GM06990 (cell line): ENCODE measurements around the gene CSPG4.
"Not testable (repeated sequence)": the region's sequence is repeated elsewhere in the genome, so short reads cannot be mapped to it uniquely, and the experiment has no call there.

Experiments
- DNase-seq: peaks from one replicate; pipeline ENCODE4 v3.0.0-alpha.2; 2011; ENCODE audit not compliant: insufficient read length; ENCODE audit errors: extremely low read depth
- H3K27me3 ChIP-seq: replicated peaks from 2 replicates; pipeline ENCODE4 v1.6.0; 2011; ENCODE audit warnings: low read length; ENCODE audit not compliant: control insufficient read depth, insufficient read depth
- H3K36me3 ChIP-seq: 2 replicates; pipeline ENCODE4 v1.5.1; 2011; ENCODE audit warnings: low read length; ENCODE audit not compliant: control insufficient read depth, insufficient read depth
- H3K4me3 ChIP-seq: replicated peaks from 2 replicates; pipeline ENCODE4 v1.5.1; 2011; ENCODE audit warnings: low read depth, mild to moderate bottlenecking, control low read depth, low read length
- CTCF ChIP-seq: IDR thresholded peaks from 2 replicates; pipeline ENCODE4 v1.5.1; 2011; ENCODE audit warnings: low read length, control low read depth, mild to moderate bottlenecking, inconsistent platforms; ENCODE audit not compliant: insufficient read depth, poor library complexity, severe bottlenecking

CSPG4 gene

DNA sequence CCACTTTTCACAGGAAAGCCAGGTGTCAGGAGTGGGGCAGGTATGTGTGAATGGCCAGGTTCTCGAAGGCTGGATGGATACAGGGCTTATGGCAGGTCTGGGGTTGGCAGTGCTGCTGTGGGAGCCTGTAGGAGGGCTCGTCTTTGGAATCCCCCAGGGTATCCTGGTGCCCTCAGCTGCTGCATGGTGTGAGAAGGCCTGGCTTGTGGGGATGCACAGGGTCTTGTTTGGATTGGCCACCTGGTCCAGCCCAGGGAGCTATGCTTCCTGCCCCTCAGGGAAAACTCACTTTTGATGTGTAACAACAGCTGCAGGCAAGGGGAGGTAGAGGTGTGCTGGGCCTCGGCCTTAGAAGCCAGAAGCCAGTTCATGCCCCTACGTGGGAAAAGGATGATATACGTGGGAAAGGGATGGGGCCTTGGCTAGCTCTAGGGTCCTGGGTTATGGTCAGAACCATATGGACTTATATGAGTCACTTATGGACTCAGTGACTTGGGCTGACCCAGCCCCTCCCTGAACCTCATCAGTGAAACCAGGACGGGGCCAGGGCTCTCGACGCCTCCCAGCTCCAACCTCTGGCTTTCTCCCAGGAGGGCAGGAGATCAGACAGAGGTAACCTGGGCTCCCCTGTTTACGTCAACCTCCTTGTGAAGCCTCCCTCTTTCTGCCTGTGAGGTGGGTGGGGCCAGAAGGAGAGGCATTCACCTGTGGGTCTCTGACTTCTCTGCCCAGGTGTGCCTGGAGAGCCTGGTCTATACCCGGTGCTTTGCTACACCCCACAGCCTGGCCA, 37.8 kb upstream of the CSPG4 start:
- no peak for TF ChIP-seq CTCF
- DNase-seq: no peak

GRCh38 chr15:75749820-75750219, 37.2 kb upstream of the CSPG4 start:
- DNase-seq: no peak
- H3K27me3 ChIP-seq: no peaks in the 10 kb centered on the region
- H3K4me3 ChIP-seq: no peak overlapping the region
- no peaks in the 10 kb centered on the region for H3K36me3 ChIP-seq
- no peak for TF ChIP-seq CTCF

More for the DNA sequence above, 37.8 kb upstream of the CSPG4 start:
- no peak overlapping the region for H3K4me3 ChIP-seq
- H3K27me3 ChIP-seq: no peaks in the 10 kb centered on the region
- H3K36me3 ChIP-seq: no peaks in the 10 kb centered on the region

DNA sequence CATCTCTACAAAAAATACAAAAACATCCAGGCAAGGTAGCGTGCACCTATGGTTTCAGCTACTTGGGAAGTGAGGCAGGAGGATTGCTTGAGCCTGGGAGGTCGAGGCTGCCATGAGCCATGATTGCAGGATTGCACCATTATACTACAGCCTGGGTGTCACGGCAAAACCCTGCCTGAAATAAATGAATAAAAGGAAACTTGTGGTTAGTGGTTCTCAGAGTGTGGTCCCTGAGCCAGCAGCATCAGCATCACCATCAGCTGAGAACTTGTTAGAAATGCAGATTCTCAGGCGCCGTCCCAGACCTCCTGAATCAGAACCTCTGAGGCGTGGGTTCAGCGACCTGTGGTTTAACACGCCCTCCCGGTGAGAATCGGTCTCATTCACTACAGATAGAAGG, 36.2 kb upstream of the CSPG4 start:
- not testable (repeated sequence) for H3K4me3 ChIP-seq, H3K36me3 ChIP-seq

GRCh38 chr15:75747121-75747520, 34.5 kb upstream of the CSPG4 start:
- not testable (repeated sequence) for H3K36me3 ChIP-seq, DNase-seq, H3K27me3 ChIP-seq, H3K4me3 ChIP-seq

More for the DNA sequence above, 36.2 kb upstream of the CSPG4 start:
- DNase-seq, H3K27me3 ChIP-seq: not testable (repeated sequence)

DNA sequence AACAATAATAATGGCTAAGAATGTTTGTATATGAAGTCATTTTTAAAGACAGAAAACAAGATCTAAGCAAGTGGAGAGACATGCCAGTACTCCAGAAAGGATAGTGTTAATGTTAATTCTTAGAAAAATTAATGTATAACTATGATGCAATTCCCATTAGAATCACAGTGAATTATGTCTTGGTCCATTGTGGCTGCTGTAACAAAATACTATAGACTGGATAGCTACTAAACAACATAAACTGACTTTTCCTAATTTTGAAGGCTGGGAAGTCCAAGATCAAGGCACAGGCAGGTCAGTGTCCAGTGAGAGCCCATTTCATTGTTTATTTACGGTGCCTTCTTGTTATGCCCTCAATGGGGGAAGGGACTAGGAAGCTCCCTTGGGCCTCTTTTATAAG, 32.7 kb upstream of the CSPG4 start:
- Histone ChIP-seq H3K4me3 (no peak overlapping the region), H3K27me3 (no peaks in the 10 kb centered on the region), H3K36me3 (no peaks in the 10 kb centered on the region)
- no peak for TF ChIP-seq CTCF
- DNase-seq: no peak

DNA sequence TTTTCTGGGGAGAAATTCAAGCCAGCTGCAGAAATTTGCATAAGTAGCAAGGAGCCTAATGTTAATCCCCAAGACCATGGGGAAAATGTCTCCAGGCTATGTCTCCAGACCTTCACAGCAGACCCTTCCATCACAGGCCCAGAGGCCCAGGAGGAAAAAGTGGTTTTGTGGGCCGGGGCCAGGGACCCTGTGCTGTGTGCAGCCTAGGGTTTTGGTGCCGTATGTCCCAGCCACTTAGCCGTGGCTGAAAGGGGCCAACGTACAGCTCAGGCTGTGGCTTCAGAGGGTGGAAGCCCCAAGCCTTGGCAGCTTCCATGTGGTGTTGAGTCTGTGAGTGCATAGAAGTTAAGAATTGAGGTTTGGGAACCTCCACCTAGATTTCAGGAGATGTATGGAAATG, 29.7 kb upstream of the CSPG4 start:
- not testable (repeated sequence) for H3K4me3 ChIP-seq, H3K36me3 ChIP-seq, DNase-seq, H3K27me3 ChIP-seq

GRCh38 chr15:75739791-75740190, 27.1 kb upstream of the CSPG4 start:
- no peaks in the 10 kb centered on the region for H3K27me3 ChIP-seq
- no peak for DNase-seq
- H3K36me3 ChIP-seq: no peaks in the 10 kb centered on the region
- TF ChIP-seq CTCF: no peak
- no peak overlapping the region for H3K4me3 ChIP-seq
